HG02798 (cell line): Measurements from ENCODE around the gene WNT3A.

ENCODE experiments used
- ATAC-seq: cut with Tn5 transposase; IDR thresholded peaks from one replicate; pipeline ENCODE4 v1.9.1; 2021; ENCODE audit warnings: mild to moderate bottlenecking; ENCODE audit not compliant: unreplicated experiment, poor library complexity

WNT3A gene

DNA sequence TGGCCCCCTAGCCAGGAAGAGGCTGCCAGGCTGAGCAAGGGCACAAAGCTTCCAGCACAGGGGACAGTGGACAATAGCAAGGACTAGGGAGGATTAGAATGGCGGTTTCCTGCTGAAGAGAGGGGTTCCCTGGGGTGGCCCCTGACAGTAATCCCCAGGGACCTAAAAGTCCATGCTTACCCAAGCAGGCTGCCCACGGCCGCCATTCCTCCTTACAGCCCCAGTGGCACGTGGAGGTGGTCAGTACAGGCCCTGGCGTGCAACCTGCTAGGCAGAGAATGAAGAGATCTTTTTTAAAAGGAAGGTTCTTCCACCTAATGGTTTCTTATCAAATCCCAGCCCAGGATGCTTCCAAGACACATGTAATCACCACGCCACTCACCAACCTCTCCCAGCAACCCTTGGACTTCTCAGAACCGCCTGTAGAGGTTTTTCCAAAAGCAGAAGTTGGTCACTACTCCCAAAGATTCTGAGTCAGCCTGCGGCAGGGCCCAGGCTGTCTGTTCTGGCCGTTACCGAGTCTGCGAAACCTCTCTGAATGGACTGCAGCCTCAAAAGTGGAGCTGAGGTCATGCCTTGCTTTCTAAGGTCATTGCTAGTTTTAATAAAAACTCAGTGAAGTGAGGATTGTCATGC is 101.4 kb downstream of the WNT3A start:
- ATAC-seq = no peak

DNA sequence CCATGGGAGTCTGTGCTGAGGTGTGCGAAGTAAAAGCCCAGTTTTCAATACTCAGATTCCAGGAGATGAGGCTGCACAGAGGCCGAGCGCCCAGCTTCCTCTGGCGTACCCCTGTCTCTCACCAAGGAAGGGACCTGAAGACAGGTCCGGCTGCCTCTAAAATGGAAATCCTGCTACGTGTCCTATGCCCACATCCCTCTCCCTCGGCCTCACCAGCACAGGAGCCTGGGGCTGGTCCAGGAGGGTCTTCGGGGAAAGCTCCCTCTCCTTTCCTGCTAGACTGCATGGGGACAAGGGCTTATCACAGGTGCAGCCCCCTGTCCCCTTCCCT is 101.9 kb downstream of the WNT3A start:
- ATAC-seq = no peak

GRCh38 chr1:228109073-228109961 is 102.5 kb downstream of the WNT3A start, which contains the start of gene MRPL55:
Gene MRPL55, minus strand, starts transcription at chr1:228109299. Its CDS starts 1,039 bp downstream, at chr1:228108260.
- ATAC-seq = peak; percentile 89

GRCh38 chr1:228109962-228110488 is 103.2 kb downstream of the WNT3A start:
- ATAC-seq = peak; percentile 4

DNA sequence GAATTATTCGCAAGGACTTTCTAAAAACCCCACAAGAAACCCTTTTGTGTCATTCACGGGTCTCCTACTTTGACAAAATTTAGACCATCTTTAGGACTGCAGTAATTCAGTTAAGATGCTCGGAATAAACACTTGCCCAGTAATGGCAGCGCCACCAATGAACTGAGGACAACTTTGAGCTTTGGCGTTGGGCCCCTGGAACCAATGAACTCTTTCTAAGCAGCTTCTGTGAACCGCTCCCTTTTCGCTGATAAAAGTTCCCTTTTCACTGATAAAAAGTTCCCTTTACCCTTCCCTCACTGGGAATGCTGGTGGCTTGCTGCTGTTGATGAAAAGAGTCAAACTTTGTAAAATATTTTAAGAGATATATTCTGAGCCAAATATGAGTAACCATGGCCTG is 103.8 kb downstream of the WNT3A start:
- no peak for ATAC-seq
